SK-N-SH treated with all-trans-retinoic acid at 6 μM for 48 hours (cell line): ENCODE data around the gene CLMN.
A peak's percentile ranks its signal among the peaks of the same experiment; 100 is the strongest.

Source experiments
- ATAC-seq: fragments of 200-7000 bp; cut with Tn5 transposase; 3 replicates; pipeline ENCODE4 v1.9.1; 2020; ENCODE audit warnings: mild to moderate bottlenecking, moderate library complexity
- ESRRG ChIP-seq: fragments of 250-450 bp; sonication (Bioruptor Pico); IDR thresholded peaks from 2 replicates; pipeline ENCODE4 v1.6.1; 2021; ENCODE audit warnings: mild to moderate bottlenecking
- GLIS3 ChIP-seq: fragments of 250-450 bp; sonication (Bioruptor Pico); IDR thresholded peaks from 2 replicates; pipeline ENCODE4 v1.5.0; 2020; ENCODE audit warnings: mild to moderate bottlenecking, moderate library complexity
- OSR1 ChIP-seq: fragments of 250-450 bp; sonication (Bioruptor Pico); IDR thresholded peaks from 2 replicates; pipeline ENCODE4 v1.8.0; 2022; ENCODE audit warnings: moderate library complexity, mild to moderate bottlenecking, inconsistent platforms
- PPARA ChIP-seq: fragments of 250-450 bp; sonication (Bioruptor Pico); IDR thresholded peaks from 2 replicates; pipeline ENCODE4 v1.5.0; 2020; ENCODE audit warnings: mild to moderate bottlenecking, borderline replicate concordance
- RARB ChIP-seq: fragments of 250-450 bp; sonication (Bioruptor Pico); IDR thresholded peaks from 2 replicates; pipeline ENCODE4 v1.8.0; 2021; ENCODE audit warnings: mild to moderate bottlenecking, moderate library complexity
- SNAI2 ChIP-seq: fragments of 250-450 bp; sonication (Bioruptor Pico); IDR thresholded peaks from 2 replicates; pipeline ENCODE4 v1.5.0; 2020; ENCODE audit warnings: mild to moderate bottlenecking, moderate library complexity
- TCF4 ChIP-seq: fragments of 250-450 bp; sonication (Bioruptor Pico); IDR thresholded peaks from 2 replicates; pipeline ENCODE4 v1.8.0; 2021; ENCODE audit warnings: mild to moderate bottlenecking, moderate library complexity, borderline replicate concordance
- TOX ChIP-seq: fragments of 250-450 bp; sonication (Bioruptor Pico); IDR thresholded peaks from 2 replicates; pipeline ENCODE4 v1.8.0; 2021; ENCODE audit warnings: mild to moderate bottlenecking, moderate library complexity, borderline replicate concordance
- ZC3H10 ChIP-seq: fragments of 250-450 bp; sonication (Bioruptor Pico); IDR thresholded peaks from 2 replicates; pipeline ENCODE4 v1.5.1; 2021; ENCODE audit warnings: mild to moderate bottlenecking, moderate library complexity
- ZFP3 ChIP-seq: fragments of 250-450 bp; sonication (Bioruptor Pico); IDR thresholded peaks from 2 replicates; pipeline ENCODE4 v1.5.0; 2020; ENCODE audit warnings: mild to moderate bottlenecking, moderate library complexity
- ZNF565 ChIP-seq: fragments of 450-650 bp; formaldehyde crosslinking; conservative IDR thresholded peaks from 2 replicates; pipeline ENCODE4 v1.5.0; 2020; ENCODE audit warnings: low read depth, mild to moderate bottlenecking, moderate library complexity
- ZNF70 ChIP-seq: fragments of 450-650 bp; formaldehyde crosslinking; IDR thresholded peaks from 2 replicates; pipeline ENCODE4 v1.5.0; 2020; ENCODE audit warnings: mild to moderate bottlenecking, moderate library complexity
- ZNF8 ChIP-seq: fragments of 450-650 bp; formaldehyde crosslinking; IDR thresholded peaks from 2 replicates; pipeline ENCODE4 v1.5.0; 2020; ENCODE audit warnings: mild to moderate bottlenecking, moderate library complexity
- TF ChIP-seq, protein P1 (sequence below): fragments of 250-450 bp; sonication (Bioruptor Pico); IDR thresholded peaks from 2 replicates; pipeline ENCODE4 v1.5.1; 2021; ENCODE audit warnings: mild to moderate bottlenecking, moderate library complexity
- TF ChIP-seq, protein P2 (sequence below): fragments of 250-450 bp; sonication (Bioruptor Pico); IDR thresholded peaks from 2 replicates; pipeline ENCODE4 v1.5.0; 2020; ENCODE audit warnings: mild to moderate bottlenecking, moderate library complexity
- TF ChIP-seq, protein P3 (sequence below): fragments of 250-450 bp; sonication (Bioruptor Pico); IDR thresholded peaks from 2 replicates; pipeline ENCODE4 v1.8.0; 2020; ENCODE audit warnings: mild to moderate bottlenecking, moderate library complexity, borderline replicate concordance
- TF ChIP-seq, protein P4 (sequence below): fragments of 250-450 bp; sonication (Bioruptor Pico); IDR thresholded peaks from 2 replicates; pipeline ENCODE4 v1.8.0; 2021; ENCODE audit warnings: low read depth, mild to moderate bottlenecking, moderate library complexity, borderline replicate concordance
- TF ChIP-seq, protein P5 (sequence below): fragments of 250-450 bp; sonication (Bioruptor Pico); IDR thresholded peaks from 2 replicates; pipeline ENCODE4 v1.5.1; 2020; ENCODE audit warnings: low read depth, mild to moderate bottlenecking, moderate library complexity

Gene CLMN

DNA sequence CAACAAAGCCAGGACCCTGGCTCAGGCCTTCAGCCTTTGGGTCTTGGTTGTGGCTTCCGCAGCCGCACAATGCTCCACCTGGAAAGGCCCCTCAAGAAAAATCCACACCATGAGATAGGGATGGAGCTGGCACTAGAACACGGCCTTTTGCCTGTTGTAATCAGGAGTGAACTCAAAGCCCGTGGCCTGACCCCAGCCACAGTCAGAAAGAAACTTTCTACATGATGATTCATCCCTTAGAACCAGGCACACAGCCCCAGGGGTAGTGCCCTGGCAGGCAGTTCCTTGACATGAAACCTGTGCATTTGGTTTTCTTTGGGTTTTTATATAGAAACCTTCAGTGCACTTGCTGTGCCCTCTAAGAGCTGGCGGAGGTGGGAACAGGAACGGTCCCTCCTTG, 5.1 kb downstream of the CLMN start (continued):
- TF ChIP-seq, protein P1, sequence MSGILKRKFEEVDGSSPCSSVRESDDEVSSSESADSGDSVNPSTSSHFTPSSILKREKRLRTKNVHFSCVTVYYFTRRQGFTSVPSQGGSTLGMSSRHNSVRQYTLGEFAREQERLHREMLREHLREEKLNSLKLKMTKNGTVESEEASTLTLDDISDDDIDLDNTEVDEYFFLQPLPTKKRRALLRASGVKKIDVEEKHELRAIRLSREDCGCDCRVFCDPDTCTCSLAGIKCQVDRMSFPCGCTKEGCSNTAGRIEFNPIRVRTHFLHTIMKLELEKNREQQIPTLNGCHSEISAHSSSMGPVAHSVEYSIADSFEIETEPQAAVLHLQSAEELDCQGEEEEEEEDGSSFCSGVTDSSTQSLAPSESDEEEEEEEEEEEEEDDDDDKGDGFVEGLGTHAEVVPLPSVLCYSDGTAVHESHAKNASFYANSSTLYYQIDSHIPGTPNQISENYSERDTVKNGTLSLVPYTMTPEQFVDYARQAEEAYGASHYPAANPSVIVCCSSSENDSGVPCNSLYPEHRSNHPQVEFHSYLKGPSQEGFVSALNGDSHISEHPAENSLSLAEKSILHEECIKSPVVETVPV (CRISPR knock-in tag), result no peak
- no peak for TF ChIP-seq ZNF565
- no peak for TF ChIP-seq SNAI2

DNA sequence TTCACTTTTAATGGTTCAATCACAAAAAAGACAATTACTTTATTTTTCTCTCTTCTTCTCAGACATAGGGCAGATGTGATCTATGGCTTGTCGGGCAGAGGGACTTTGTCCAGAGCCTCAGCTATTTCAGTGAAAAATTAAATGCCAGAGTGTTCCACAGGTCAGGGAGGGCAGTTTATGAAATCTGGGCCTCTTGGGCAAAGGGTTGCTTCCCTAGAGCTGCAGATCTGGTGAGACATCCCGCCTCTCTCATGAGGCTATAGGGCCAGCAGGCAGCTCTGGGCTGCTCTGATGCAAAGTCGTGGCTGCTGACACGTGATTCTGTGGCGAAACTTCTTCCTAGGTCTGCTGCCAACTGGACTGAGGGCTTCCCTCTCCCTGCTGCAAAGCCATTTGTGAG, 6.0 kb downstream of the CLMN start:
- ATAC-seq, result peak; percentile 9; the same call in 1 of the 3 replicates
- TF ChIP-seq TCF4 (CRISPR knock-in tag), result no peak
- TF ChIP-seq SNAI2, result no peak
- TF ChIP-seq TOX (CRISPR knock-in tag), result no peak
- TF ChIP-seq ZNF565, result no peak
- TF ChIP-seq, protein P2, sequence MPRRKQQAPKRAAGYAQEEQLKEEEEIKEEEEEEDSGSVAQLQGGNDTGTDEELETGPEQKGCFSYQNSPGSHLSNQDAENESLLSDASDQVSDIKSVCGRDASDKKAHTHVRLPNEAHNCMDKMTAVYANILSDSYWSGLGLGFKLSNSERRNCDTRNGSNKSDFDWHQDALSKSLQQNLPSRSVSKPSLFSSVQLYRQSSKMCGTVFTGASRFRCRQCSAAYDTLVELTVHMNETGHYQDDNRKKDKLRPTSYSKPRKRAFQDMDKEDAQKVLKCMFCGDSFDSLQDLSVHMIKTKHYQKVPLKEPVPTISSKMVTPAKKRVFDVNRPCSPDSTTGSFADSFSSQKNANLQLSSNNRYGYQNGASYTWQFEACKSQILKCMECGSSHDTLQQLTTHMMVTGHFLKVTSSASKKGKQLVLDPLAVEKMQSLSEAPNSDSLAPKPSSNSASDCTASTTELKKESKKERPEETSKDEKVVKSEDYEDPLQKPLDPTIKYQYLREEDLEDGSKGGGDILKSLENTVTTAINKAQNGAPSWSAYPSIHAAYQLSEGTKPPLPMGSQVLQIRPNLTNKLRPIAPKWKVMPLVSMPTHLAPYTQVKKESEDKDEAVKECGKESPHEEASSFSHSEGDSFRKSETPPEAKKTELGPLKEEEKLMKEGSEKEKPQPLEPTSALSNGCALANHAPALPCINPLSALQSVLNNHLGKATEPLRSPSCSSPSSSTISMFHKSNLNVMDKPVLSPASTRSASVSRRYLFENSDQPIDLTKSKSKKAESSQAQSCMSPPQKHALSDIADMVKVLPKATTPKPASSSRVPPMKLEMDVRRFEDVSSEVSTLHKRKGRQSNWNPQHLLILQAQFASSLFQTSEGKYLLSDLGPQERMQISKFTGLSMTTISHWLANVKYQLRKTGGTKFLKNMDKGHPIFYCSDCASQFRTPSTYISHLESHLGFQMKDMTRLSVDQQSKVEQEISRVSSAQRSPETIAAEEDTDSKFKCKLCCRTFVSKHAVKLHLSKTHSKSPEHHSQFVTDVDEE (CRISPR knock-in tag), result no peak
- TF ChIP-seq, protein P1 (CRISPR knock-in tag), result no peak
- TF ChIP-seq, protein P3, sequence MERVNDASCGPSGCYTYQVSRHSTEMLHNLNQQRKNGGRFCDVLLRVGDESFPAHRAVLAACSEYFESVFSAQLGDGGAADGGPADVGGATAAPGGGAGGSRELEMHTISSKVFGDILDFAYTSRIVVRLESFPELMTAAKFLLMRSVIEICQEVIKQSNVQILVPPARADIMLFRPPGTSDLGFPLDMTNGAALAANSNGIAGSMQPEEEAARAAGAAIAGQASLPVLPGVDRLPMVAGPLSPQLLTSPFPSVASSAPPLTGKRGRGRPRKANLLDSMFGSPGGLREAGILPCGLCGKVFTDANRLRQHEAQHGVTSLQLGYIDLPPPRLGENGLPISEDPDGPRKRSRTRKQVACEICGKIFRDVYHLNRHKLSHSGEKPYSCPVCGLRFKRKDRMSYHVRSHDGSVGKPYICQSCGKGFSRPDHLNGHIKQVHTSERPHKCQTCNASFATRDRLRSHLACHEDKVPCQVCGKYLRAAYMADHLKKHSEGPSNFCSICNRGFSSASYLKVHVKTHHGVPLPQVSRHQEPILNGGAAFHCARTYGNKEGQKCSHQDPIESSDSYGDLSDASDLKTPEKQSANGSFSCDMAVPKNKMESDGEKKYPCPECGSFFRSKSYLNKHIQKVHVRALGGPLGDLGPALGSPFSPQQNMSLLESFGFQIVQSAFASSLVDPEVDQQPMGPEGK (CRISPR knock-in tag), result no peak
- no peak for TF ChIP-seq ZNF8 (CRISPR knock-in tag)
- TF ChIP-seq ZNF70 (CRISPR knock-in tag), result no peak
- TF ChIP-seq RARB, result no peak
- TF ChIP-seq, protein P4, sequence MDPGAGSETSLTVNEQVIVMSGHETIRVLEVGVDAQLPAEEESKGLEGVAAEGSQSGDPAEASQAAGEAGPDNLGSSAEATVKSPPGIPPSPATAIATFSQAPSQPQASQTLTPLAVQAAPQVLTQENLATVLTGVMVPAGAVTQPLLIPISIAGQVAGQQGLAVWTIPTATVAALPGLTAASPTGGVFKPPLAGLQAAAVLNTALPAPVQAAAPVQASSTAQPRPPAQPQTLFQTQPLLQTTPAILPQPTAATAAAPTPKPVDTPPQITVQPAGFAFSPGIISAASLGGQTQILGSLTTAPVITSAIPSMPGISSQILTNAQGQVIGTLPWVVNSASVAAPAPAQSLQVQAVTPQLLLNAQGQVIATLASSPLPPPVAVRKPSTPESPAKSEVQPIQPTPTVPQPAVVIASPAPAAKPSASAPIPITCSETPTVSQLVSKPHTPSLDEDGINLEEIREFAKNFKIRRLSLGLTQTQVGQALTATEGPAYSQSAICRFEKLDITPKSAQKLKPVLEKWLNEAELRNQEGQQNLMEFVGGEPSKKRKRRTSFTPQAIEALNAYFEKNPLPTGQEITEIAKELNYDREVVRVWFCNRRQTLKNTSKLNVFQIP, result no peak
- TF ChIP-seq ZC3H10, result no peak

DNA sequence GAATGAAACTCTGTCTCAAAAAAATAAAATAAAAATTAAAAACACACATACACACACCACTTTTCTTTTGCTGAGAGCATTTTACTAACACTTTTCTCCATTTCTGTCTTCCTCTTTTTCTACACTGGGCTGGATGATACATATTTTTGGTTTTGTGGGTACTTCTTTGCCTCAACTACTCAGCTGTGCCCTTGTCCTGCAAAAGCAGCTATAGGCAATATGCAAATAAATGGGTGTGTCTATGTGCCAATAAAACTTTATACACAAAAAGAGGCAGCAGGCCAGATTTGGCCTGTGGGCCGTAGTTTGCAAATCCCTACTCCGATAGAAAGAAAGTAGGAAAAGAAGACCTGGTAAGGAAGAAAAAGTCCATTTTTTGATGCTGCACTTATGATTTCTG, 6.5 kb downstream of the CLMN start:
- no peak for TF ChIP-seq TOX (CRISPR knock-in tag)
- no peak for TF ChIP-seq ZC3H10
- no peak for ATAC-seq

DNA sequence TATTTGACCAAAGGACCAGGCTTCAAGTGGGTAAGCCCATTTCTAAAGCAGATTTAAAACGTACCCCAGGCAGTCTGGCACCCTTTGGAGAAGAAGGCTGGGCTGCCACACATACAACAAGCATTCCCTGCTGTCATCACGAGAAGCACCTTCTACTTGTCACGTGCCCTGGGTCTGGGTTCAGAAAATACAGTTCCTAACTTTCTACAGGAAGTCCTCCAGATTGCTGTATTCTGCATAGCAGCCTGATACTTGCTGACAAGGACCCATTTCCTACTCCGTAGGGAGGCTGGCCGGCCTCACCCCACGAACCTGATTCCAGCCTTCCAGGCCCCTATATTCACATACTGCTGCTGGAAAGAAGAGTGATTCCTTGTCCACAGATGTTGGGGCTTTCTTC, 7.4 kb downstream of the CLMN start:
- no peak for ATAC-seq
- TF ChIP-seq, protein P2 (CRISPR knock-in tag), result no peak
- TF ChIP-seq OSR1 (CRISPR knock-in tag), result no peak
- TF ChIP-seq ZFP3 (CRISPR knock-in tag), result no peak
- TF ChIP-seq, protein P1 (CRISPR knock-in tag), result no peak
- TF ChIP-seq ZNF70 (CRISPR knock-in tag), result no peak
- TF ChIP-seq ESRRG, result no peak
- TF ChIP-seq GLIS3 (CRISPR knock-in tag), result no peak
- TF ChIP-seq PPARA (CRISPR knock-in tag), result no peak
- TF ChIP-seq, protein P3 (CRISPR knock-in tag), result no peak
- no peak for TF ChIP-seq SNAI2
- no peak for TF ChIP-seq TCF4 (CRISPR knock-in tag)
- TF ChIP-seq, protein P5, sequence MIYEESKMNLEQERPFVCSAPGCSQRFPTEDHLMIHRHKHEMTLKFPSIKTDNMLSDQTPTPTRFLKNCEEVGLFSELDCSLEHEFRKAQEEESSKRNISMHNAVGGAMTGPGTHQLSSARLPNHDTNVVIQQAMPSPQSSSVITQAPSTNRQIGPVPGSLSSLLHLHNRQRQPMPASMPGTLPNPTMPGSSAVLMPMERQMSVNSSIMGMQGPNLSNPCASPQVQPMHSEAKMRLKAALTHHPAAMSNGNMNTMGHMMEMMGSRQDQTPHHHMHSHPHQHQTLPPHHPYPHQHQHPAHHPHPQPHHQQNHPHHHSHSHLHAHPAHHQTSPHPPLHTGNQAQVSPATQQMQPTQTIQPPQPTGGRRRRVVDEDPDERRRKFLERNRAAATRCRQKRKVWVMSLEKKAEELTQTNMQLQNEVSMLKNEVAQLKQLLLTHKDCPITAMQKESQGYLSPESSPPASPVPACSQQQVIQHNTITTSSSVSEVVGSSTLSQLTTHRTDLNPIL, result no peak
- TF ChIP-seq TOX (CRISPR knock-in tag), result no peak
- no peak for TF ChIP-seq ZC3H10
